Left renal pelvis (tissue), 4 donors: Measurements from ENCODE around the gene C11orf16. TPM values are rescaled to one million over a fixed set of nuclear protein-coding genes. Genes with fewer than 3 reads are reported as not detected.
"Not testable (repeated sequence)": the region's sequence is repeated elsewhere in the genome, so short reads cannot be mapped to it uniquely, and the experiment has no call there.

Source experiments
- DNase-seq, 4 donors: peaks; one replicate each; pipeline ENCODE4 v3.0.0-alpha.2; 2013; ENCODE audit warnings: low read depth in 4 of 4, low spot score in 3 of 4
- polyA plus RNA-seq, 4 donors: library from polyadenylated mRNA; unstranded; fragments of 120-200 nt; gene quantifications; one replicate each; pipeline ENCODE4 v1.2.1, GENCODE V29; 2013; ENCODE audit not compliant: insufficient read length in 4 of 4

Gene C11orf16
- polyA plus RNA-seq, 4 donors = 0.25 to 1.7 (median 0.85) TPM

DNA sequence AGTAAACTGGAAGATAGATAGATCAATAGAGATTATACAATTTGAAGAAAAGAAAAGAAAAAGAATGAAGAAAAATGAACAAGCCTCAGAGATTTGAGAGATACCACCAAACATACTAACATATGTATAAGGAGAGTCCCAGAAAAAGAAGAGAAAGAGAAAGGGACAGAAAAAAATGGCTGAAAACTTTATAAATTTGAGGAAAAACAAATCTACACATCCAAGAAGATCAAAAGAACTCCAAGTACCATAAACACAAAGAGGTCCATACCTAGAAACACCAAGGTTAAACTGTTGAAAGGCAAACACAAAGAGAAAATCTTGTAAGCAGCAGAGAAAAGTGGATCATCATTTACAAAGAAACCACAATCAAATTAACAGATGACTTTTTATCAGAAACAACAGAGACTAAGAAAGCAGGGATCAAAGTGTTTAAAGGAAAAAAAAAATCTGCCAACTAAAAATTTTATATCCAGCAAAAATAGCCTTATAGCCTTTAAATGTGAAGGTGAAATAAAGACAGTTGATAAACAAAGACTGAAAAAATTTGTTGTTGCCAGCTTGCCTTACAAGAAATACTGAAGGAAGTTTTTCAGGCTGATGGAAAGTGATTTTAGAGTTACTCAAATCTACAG is 33.5 kb downstream of the C11orf16 start:
- DNase-seq = no peak

DNA sequence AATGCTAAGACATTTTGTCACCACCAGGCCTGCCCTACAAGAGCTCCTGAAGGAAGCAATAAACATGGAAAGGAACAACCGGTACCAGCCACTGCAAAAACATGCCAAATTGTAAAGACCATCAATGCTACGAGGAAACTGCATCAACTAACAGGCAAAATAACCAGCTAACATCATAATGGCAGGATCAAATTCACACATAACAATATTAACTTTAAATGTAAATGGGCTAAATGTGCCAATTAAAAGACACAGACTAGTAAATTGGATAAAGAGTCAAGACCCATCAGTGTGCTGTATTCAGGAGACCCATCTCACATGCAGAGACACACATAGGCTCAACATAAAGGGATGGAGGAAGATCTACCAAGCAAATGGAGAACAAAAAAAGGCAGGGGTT is 41.6 kb downstream of the C11orf16 start:
- not testable (repeated sequence) for DNase-seq

DNA sequence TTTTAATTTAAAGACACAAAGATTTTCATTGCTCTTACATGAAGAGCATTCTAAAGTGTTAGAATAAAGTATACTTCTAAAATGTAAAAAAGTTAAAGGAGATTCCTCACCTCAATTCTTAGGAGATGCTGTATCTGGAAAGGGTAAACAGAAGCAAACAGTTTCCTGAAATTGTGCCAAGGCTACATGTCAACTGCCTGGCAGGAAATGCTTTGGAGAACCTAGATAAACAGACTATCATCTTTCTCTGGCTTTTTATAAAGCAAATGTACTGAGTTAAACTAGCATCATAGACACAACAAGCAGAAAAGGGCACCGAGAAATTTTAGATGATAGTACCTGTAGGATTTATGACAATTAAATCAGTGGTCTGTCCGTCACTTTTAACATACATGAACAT is 46.4 kb downstream of the C11orf16 start:
- no peak for DNase-seq

- not testable (repeated sequence) for DNase-seq
Measured at GRCh38 chr11:8881585-8881984, 51.2 kb downstream of the C11orf16 start.

GRCh38 chr11:8878771-8879170 is 54.0 kb downstream of the C11orf16 start:
- DNase-seq = no peak

DNA sequence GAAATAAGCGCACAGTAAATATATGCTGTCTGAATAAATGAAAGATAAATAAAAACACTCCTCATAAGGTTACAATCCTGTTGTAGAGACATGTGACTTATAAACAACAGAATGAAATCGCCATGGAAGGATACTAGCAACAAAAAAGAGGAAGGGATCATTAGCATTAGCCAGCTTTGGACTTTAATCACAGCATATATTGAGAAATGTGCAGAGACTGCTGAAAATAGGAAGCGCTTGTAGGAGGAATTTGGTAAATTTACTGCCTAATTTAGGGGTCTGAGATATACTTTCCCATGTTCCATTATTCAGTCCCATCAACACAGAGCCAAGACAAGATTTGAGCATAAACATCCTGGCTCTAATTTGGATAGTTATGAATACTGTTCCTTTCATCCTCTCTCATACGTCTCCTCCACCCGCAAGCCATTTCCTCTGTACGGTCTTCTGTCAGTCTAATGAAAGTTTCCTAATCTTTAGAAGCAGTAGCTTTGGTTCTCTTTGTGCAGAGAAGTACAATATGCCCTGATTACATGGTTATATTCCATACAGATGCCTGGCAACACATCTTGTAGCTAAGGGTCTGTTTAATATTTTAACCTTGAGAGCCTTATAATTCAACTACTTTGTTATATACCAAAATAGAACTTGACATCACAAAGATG is 58.9 kb downstream of the C11orf16 start:
- DNase-seq = no peak

- no peak for DNase-seq
Measured at GRCh38 chr11:8871962-8872361, 60.8 kb downstream of the C11orf16 start.

- peak; percentile 81 to 96 (median 93) for DNase-seq
Measured at GRCh38 chr11:8871171-8871775, 61.5 kb downstream of the C11orf16 start.

- peak; percentile 60 to 66 (median 64) for DNase-seq
Measured at GRCh38 chr11:8870411-8871170, 62.2 kb downstream of the C11orf16 start.

Other genes starting within 250 kb of the C11orf16 start
- gene AKIP1, start 21.8 kb downstream of the C11orf16 start, polyA plus RNA-seq = 10 to 100 TPM; 18.0 to 22.0 (median 18.3) TPM
- under 1 TPM in 2 of 4 donors, not detected in 2; 0.24 to 0.29 TPM for gene ASCL3, start 10.1 kb upstream of the C11orf16 start, polyA plus RNA-seq
- gene TMEM9B, start 31.5 kb upstream of the C11orf16 start, polyA plus RNA-seq = 10 to 100 TPM; 48.0 to 82.6 (median 62.2) TPM
- gene NRIP3, start 71.1 kb upstream of the C11orf16 start, polyA plus RNA-seq = 1 to 10 TPM in 3 of 4 donors, under 1 TPM in 1; 0.72 to 1.2 (median 1.1) TPM
- 10 to 100 TPM in 1 of 4 donors, 1 to 10 TPM in 3; 6.6 to 12.5 (median 8.6) TPM for gene SCUBE2, start 158.7 kb upstream of the C11orf16 start, polyA plus RNA-seq